NT2/D1 (cell line): Measurements from ENCODE around the gene SFXN5.

Experiments
- SUZ12 ChIP-seq: IDR thresholded peaks from 2 replicates; pipeline ENCODE4 v1.6.1; 2011; ENCODE audit not compliant: insufficient read length, insufficient read depth; ENCODE audit errors: extremely low read depth
- YY1 ChIP-seq: IDR thresholded peaks from 2 replicates; pipeline ENCODE4 v1.6.1; 2011; ENCODE audit not compliant: insufficient read length, insufficient read depth
- ZNF274 ChIP-seq: IDR thresholded peaks from 2 replicates; pipeline ENCODE4 v1.6.1; 2011; ENCODE audit warnings: mild to moderate bottlenecking, low read depth, low read length

DNA sequence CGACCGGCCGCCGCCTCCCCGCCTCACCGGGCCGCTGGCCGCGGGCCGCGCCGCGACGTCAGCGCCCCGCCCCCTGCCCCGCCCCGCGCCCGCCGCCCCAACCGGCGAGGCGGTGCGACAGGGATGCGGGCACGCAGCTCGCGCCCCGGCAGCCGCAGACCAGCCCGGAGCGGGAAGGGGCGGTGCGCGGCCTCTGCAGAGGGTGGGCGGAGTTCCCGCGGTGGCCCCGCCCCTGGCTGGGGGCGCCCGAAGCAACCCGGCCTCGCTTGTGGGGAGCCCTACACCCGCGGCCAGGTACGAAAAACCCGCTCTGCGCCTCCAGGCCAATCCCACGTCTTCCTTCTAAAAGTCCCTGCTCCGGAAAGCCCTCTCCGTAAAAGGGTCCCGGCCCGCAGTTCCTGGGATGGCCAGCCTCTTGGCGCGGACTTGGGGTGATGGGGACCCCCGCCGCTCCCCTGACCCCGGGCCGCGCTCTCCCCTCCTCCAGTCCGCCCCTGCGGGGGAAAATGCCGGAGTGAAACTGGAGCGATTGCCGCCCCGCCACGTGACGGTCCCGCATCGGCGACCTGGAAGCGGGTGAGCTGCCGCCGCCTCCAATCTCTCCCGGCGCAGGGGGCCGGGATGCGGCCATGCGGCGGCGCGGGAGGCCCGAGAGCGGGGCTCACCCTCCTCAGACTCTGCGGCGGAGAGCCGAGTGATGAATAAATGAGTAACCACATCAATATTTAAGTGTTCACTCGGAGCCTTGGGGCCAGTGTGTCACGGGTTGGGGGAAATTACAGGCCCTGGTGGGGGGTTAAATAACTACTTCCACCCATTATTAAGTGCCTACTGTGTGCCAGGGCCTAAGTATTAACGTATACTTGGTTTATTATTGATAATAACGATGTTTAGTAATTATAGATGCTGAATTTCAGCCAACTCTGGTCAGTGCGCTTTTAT is 41.7 kb upstream of the SFXN5 start, which contains the start of gene RAB11FIP5:
- TF ChIP-seq SUZ12: no peak
- TF ChIP-seq YY1: no peak
- TF ChIP-seq ZNF274: no peak
